ENCODE data around the gene HS3ST3B1.

HS3ST3B1 gene

DNA sequence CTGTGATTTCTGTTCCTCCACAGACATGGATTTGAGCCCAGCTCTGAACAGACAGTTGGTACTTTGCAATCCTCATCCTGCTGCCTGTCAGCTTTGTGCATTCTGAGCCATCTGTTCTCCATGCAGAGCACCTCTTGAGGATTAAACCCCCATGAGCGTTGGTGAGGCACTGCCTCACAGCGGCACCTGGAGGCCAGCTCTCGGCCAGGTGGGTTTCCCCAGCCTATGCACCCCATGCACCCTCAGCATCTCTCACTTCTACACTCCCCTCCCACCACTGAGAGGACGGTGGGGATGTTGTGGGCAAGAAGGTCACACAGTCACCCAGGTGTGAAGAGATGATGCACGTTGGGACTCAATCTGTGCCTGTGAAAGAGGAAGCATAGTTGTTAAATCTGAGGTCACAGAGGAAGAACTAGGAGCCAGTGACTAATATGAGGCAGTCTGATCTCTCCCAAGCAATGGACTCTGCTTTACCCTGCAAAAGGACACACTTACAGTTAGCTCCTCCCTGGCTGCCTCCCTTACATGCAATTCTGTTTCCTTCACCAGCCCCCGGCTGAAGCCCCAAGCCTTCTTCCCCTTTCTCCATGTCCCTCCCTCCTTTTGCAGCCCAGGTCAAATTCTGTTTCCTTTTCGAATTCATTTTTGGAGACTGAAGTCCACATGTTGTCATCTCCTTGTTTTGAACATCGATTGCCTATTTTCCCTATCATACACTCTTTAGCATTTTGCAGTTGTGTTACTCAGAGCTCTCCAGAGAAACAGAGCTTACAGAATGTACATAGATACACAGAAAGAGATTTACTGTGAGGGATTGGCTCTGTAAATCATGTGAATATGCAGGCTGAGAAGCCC lies 58.5 kb downstream of the HS3ST3B1 start:
- DNase-seq, result no peak

DNA sequence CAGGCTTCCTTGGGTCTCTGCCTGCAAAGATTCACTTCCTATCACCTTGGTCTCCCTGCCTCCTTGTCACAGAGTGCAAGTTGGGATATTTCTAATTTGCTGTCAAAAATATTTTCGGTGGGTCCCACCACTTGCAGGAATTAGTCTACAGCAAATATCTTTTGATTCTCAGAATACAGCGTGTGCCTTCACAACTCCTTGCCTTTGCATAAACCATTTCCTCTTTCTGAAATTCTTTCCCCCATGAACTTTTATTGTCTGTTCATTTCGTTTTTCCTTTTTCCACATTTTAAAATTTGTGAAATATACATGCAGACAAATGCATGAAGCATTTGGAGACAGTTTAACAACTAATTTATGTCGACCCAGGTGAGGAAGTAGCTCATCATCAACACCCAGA lies 60.0 kb downstream of the HS3ST3B1 start:
- no peak for DNase-seq

DNA sequence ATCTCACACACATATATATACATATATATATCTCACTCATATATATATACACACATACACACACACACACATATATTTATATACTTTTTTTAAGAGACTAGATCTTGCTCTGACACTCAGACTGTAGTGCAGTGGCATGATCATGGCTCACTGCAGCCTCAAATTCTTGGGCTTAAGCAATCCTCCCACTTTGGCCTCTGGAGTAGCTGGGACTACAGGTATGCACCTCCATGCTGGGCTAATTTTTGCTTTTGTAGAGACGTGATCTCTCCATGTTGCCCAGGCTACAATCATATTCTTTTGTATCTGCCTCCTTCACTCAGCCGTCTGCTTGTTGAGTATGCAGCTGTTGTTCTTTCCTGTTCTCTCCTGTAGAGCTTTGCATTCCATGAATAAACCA lies 60.6 kb downstream of the HS3ST3B1 start:
- no peak for DNase-seq

DNA sequence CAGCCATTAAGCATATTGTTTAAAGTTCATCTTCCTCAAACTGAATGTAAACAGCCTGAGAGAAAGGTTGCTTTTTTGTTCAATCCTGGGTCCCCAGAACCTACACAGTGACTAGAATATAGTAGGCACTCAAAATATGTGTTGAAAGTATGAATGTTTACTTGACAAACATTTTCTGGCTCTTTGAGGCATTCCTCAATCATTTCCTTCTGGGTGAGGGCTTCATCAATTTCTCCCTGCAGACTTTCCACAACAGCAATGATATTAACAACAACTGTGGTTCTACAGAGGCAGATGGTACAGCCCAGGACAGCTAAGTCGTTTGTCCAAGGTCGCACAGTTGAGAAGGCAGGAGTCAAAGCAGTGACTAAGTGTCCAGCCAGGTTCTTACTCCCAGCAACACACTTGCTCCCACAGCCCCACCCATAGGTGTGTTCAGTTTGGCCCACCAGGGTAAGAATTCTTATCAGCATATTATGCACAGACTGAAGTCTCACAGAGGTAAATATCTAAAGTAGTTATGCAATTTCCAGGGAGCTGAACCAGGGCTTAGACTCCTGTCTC lies 61.1 kb downstream of the HS3ST3B1 start:
- DNase-seq, result no peak

DNA sequence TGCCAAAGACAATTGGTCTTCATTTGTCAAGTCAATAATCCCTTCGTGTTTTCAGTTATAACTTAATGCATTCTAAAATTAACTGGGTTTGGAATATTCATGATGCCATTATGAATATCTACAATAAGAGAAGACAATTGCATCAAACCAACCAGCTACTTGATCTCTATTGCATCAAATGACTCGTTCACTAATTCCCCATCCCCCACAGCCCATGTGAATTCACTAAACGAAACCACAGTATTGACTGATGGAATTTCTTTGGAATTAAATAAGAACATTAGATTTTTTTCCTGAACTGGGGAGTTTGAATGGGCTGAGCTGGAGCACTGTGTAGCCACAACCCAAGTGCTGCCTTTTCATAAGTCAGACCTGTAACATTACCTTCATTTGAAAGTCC lies 65.3 kb downstream of the HS3ST3B1 start:
- no peak for DNase-seq

DNA sequence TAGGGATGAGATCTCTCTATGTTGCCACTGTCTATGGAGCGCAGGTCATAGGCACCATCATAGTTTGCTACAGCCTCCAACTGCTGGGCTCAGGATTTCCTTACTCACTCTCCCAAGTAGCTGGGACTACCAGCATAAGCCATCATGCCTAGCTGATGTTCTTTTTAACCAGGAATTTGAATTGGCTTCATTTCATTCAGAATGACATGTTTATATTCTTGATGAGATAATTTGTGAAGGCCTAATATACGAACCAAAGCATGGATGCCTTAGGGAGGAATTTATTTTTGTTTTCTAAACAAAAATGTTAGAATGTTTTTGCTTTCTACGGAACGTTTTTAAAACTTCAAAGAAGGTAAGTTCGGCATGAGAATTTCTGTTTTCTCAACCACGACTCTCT lies 71.6 kb downstream of the HS3ST3B1 start:
- no peak for DNase-seq

DNA sequence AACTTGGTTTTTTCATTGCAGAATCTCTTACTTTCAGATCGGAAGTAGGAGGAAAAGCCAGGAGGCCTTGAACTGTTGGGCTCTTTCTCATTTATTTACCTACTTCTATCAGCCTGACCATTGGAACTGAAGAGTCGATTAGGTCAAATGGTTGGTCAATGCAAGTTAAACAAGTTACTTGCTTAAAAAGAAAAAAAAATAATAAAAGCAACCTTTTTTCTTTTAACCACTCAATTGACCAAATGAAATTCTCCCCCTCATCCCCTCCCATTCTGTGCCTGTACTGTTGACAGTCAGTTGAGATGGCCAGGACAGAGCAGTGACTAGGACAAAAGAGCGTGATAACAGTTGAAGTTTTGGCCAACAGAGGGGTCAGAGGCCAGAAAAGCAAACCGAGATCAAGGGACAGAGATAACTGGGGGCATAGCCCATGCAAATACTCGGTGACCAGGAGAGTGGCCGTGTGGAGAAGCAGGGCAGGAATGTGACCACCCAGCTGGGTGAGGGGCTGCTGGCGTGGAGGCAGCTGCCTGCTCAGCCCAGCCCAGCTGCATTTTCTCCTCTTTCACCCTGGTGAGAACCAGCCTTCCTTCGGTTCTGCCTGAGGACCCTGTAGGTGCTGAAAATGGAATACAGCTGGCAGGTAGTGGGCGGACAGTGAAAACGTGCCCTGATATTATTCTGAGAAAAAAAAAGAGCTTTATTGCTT lies 72.2 kb downstream of the HS3ST3B1 start:
- DNase-seq, result no peak

DNA sequence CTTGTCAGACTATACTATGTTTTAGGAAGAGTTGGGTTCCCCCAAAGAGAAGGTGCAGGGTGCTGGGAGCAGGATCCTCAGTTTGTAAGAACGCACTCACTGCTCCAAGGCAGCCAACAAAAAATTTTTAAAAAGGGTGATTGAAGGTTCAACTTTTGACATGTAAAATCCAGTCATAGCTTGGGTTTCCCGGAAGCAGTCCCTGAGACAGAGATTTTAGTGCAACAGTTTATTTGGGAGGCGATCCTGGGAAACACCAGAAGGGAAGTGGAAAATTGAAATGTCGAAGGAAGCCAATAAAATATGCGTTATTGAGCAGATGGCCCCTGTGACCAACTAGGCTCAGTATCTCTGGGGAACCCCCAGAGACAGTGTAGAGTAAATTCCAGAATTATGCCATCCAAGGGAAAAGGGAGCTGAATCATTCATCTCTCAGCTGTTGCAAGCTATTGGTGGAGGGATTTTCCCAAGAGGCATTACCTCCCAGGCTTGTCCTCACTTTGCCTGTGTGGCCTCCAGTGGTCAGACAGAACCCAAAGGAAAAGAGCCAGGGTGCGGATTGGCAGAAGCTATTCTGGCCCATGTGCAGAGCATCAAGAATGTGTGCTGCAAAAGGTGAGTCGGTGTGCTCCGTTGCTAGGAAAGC lies 72.9 kb downstream of the HS3ST3B1 start:
- DNase-seq, result peak; percentile 30

DNA sequence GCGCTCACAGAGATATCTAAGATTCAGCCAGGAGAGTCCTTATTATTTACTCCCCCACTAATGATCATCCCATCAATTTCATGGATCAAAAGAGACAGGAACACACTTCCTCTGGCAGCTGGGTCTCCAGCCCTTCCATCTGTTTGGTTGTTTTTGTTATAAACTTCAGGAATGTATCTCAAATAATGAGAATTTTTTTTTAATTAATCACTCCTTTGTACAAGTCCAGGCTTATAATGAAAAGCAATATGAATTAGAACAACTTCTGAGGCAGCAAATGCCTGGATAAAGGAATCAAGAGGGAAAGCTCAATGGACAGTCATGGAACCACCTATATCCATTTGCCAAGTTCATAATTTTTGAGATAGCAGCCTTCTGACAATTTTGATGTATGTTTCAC lies 73.4 kb downstream of the HS3ST3B1 start:
- DNase-seq, result no peak

DNA sequence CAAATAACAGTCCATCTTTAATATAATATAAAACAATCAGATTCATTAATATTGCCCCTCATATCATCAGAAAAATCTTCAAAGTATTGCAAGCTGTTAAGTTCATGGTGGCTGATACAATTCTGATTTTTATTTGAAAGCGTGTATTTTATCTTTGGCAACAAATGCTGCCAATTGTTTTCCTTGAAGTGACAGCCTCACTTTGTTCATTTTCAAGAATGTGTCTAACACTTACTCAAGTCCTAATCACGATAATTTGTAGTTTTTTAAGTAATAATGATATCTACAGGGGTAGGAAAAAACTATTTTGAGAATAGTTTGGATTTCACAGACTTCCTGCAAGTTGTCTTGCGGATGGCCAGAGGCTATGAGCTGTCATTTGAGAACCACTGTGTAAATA lies 75.8 kb downstream of the HS3ST3B1 start:
- no peak for DNase-seq

DNA sequence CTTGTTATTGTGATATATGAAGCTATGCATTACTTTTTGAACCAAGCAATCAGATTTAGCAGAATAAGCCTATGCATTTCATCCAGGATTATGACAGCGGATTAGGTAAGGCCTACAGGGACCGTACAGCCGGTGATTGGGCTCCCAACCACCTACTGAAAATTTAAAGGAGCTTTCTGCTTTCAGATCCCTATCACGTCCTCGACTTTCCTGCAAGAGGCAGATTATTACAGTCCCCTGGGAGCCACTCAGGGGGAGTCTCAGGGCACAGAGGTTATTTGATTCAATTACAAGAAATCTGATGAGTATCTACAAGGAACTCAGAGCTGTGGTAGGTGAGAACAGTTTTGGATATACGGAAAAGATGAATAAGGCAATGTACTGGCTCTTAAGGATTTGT lies 80.7 kb downstream of the HS3ST3B1 start:
- no peak for DNase-seq

DNA sequence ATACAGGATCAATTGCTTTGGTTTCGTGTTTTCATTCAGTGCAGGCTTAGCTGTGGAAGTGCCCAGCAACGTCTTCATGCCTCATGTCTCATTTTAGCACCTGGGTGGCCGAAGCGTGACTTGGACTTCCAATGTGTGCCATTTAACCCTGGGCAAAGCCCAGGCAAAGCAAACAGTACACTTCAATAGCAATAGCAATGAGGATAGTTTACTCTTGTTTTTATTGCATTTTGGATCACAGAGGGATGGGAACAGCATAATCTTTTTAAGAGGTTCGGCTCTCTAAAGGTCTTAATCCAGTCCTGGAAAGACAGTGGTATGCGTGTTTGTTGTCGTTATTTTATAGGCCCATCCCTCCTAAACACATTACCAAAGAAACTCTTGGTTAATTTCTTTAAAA lies 86.2 kb downstream of the HS3ST3B1 start:
- no peak for DNase-seq

DNA sequence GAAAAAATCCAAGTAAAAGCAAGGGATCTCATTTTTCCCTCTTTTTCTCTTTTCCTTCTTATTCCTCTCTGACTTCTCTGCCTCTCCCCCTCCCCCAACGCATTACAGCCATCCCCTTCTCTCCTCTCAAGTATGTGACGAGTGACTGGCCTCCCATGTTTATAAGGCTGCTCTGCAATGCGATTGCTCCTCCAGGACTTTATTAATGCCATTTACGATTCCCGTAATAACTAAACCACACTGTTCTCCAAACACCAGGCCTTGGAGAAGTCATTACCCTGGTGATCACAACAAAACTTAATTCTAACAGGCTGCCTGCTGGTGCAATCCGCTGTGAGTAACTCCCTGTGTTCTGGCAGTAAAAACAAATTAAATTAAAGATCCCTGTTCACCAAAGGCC lies 88.8 kb downstream of the HS3ST3B1 start:
- DNase-seq, result no peak

DNA sequence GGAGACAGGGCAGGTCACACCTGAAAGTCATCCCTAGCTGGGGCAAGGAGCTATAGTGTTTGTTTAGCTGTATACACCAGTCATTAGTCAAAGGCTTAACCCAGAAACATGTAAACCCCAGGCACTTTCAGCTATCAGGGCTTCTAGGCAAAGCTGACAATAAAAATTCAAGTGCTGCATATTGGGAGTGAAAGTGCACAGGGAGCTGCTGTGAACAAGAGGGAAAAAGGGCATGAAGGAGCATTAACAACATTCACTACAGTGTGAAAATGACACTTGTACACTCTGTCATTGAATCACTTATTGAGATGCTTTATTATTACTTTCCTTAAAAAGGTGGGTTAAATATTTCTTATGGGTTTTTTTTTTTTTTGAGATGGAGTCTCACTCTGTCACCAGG lies 92.8 kb downstream of the HS3ST3B1 start:
- no peak for DNase-seq

DNA sequence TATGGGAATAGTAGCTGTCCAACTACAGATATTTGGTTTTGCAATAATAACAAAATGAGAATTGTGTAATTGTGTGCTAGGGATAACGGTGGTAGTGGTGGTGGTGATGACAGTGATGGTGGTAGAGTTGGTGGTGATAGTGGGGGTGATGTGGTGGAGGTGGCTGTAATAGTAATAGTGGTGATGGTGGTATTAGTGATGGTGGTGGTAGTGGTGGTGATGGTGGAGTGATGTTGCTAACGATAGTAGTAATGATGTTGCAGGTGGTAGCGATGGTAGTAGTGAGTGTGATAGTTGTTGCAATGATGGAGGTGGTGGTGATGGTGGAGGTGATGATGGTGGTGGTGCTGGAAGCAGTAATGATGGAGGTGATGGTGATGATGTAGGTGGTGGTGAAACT lies 94.4 kb downstream of the HS3ST3B1 start:
- DNase-seq, result no peak

DNA sequence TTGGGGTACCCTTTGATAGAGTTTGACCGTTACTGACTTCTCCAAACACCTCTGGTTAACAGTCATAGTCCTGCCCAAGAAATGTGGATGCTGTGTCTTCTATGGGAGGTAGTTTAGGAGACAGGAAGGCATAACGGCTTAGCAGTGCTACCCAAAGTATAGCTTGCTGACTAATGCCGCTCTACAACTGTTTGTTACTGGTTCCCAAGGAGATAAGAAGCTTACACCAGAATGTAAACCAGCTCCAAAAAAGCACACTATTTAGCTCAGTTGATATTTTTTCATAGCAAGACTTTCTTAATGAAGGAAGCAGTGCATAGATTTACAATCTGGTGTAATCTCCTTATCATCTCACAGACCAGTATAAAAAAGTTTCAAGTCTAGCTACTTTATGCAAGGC lies 95.7 kb downstream of the HS3ST3B1 start:
- peak; percentile 35 for DNase-seq

DNA sequence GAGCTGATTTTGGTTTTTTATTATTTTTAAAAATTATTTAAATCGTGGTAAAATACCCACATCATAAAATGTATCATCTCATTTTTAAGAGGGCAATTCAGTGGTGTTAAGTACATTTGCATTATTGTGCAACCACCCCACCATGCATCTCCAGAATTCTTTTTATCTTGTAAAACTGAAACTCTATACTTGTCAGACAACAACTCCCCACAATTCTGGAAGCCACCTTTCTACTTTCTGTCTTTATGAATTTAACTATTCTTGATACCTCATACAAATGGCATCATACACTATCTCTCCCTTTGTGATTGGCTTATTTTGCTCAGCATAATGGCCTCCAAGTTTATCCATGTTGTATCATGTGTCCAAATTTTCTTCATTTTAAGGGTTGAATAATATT lies 97.9 kb downstream of the HS3ST3B1 start:
- no peak for DNase-seq

Data from eye (tissue), 1 donor.